Loucy (cell line): ENCODE data around the gene AP1B1.

ENCODE experiments used
- H2AFZ ChIP-seq: fragments of 200-600 bp; sonication (generic); 2 replicates; pipeline ENCODE4 v1.6.0; 2016; ENCODE audit warnings: antibody characterized with exemption, mild to moderate bottlenecking, low read length, moderate library complexity
- H3F3A ChIP-seq: fragments of 200-600 bp; 2 replicates; pipeline ENCODE4 v1.6.0; 2016; ENCODE audit warnings: antibody characterized with exemption, low read depth, mild to moderate bottlenecking
- H3K27me3 ChIP-seq: fragments of 200-600 bp; sonication (generic); 2 replicates; pipeline ENCODE4 v1.6.1; 2014; ENCODE audit warnings: low read length, mild to moderate bottlenecking; ENCODE audit not compliant: insufficient read depth, poor library complexity, severe bottlenecking
- H3K36me3 ChIP-seq: fragments of 200-600 bp; sonication (generic); 2 replicates; pipeline ENCODE4 v1.6.1; 2016; ENCODE audit warnings: low read length; ENCODE audit not compliant: insufficient read depth
- H3K4me1 ChIP-seq: fragments of 200-600 bp; sonication (generic); 2 replicates; pipeline ENCODE4 v1.5.1; 2014; ENCODE audit warnings: low read length, mild to moderate bottlenecking; ENCODE audit not compliant: insufficient read depth, poor library complexity, severe bottlenecking
- H3K4me2 ChIP-seq: fragments of 200-600 bp; sonication (generic); 2 replicates; pipeline ENCODE4 v1.6.0; 2014; ENCODE audit warnings: antibody characterized with exemption, low read length, low read depth, mild to moderate bottlenecking; ENCODE audit not compliant: poor library complexity, severe bottlenecking
- H3K4me3 ChIP-seq: fragments of 200-600 bp; sonication (generic); 2 replicates; pipeline ENCODE4 v1.5.1; 2014; ENCODE audit warnings: low read length, mild to moderate bottlenecking, mixed read lengths; ENCODE audit not compliant: poor library complexity, severe bottlenecking
- H3K79me2 ChIP-seq: fragments of 200-600 bp; sonication (generic); 2 replicates; pipeline ENCODE4 v1.6.1; 2014; ENCODE audit warnings: low read length; ENCODE audit not compliant: insufficient read depth
- H3K9ac ChIP-seq: fragments of 200-600 bp; sonication (generic); 2 replicates; pipeline ENCODE4 v1.6.0; 2014; ENCODE audit warnings: mild to moderate bottlenecking, low read depth, low read length, moderate library complexity; ENCODE audit not compliant: poor library complexity, severe bottlenecking
- H3K9me2 ChIP-seq: fragments of 200-600 bp; sonication (generic); replicated peaks from 2 replicates; pipeline ENCODE4 v1.6.1; 2016; ENCODE audit warnings: low read depth, low read length, mixed read lengths
- H3K9me3 ChIP-seq: fragments of 200-600 bp; sonication (generic); 2 replicates; pipeline ENCODE4 v1.6.1; 2014; ENCODE audit warnings: mild to moderate bottlenecking, antibody characterized with exemption, low read length, low read depth; ENCODE audit not compliant: insufficient read depth
- H4K20me1 ChIP-seq: fragments of 200-600 bp; sonication (generic); 2 replicates; pipeline ENCODE4 v1.6.0; 2014; ENCODE audit warnings: antibody characterized with exemption, low read length, mild to moderate bottlenecking; ENCODE audit not compliant: insufficient read depth, poor library complexity, severe bottlenecking
- CTCF ChIP-seq: fragments of 200-600 bp; sonication (generic); conservative IDR thresholded peaks from 2 replicates; pipeline ENCODE4 v1.5.1; 2014; ENCODE audit warnings: mild to moderate bottlenecking, antibody characterized with exemption, low read length
- EZH2phosphoT487 ChIP-seq: fragments of 200-600 bp; IDR thresholded peaks from 2 replicates; pipeline ENCODE4 v1.6.1; 2018; ENCODE audit warnings: antibody characterized with exemption, mild to moderate bottlenecking, moderate library complexity, borderline replicate concordance

The AP1B1 gene

GRCh38 chr22:29306835-29307595 lies 81.4 kb downstream of the AP1B1 start:
- no peaks in the 10 kb centered on the region for H3K9me2 ChIP-seq
- peak overlapping the region; percentile 90 for H3K4me3 ChIP-seq
- peak overlapping the region; percentile 98 for H2AFZ ChIP-seq
- TF ChIP-seq CTCF (no peak), EZH2phosphoT487 (no peak)
- peaks cover 31% of the 10 kb centered on the region for H3K4me1 ChIP-seq
- peak overlapping the region; percentile 91 for H3K4me2 ChIP-seq
- peak overlapping the region; percentile 89 for H3K9ac ChIP-seq
- H3F3A ChIP-seq: no peaks in the 10 kb centered on the region; the same call in 1 of the 2 replicates
- H3K79me2 ChIP-seq: no peaks in the 10 kb centered on the region
- no peaks in the 10 kb centered on the region for H3K27me3 ChIP-seq
- H4K20me1 ChIP-seq: no peaks in the 10 kb centered on the region
- H3K9me3 ChIP-seq: no peaks in the 10 kb centered on the region
- no peaks in the 10 kb centered on the region for H3K36me3 ChIP-seq

- H3K36me3 ChIP-seq: no peaks in the 10 kb centered on the region
- peak within 1 kb of the TSS; percentile 91 for H3K4me2 ChIP-seq
- no peaks in the 10 kb centered on the region for H4K20me1 ChIP-seq
- no peaks in the 10 kb centered on the region for H3K79me2 ChIP-seq
- H3K27me3 ChIP-seq: no peaks in the 10 kb centered on the region
- peak within 1 kb of the TSS; percentile 90 for H3K4me3 ChIP-seq
- H3F3A ChIP-seq: peaks cover 5% of the 10 kb centered on the region; the same call in 1 of the 2 replicates
- no peaks in the 10 kb centered on the region for H3K9me3 ChIP-seq
- peaks cover 31% of the 10 kb centered on the region for H3K4me1 ChIP-seq
- peak; percentile 64 for TF ChIP-seq CTCF
- TF ChIP-seq EZH2phosphoT487: no peak
- H3K9ac ChIP-seq: peak within 1 kb of the TSS; percentile 89
- no peaks in the 10 kb centered on the region for H3K9me2 ChIP-seq
- H2AFZ ChIP-seq: peak within 1 kb of the TSS; percentile 98
Observed at GRCh38 chr22:29306175-29306834, 82.1 kb downstream of the AP1B1 start, which contains the start of gene GAS2L1. TSS of gene GAS2L1 (plus strand) at chr22:29306650. CDS start at chr22:29308106, 1,456 bp downstream.

GRCh38 chr22:29305836-29306174 lies 82.6 kb downstream of the AP1B1 start:
- no peaks in the 10 kb centered on the region for H3K9me3 ChIP-seq
- peaks cover 31% of the 10 kb centered on the region for H3K4me1 ChIP-seq
- H4K20me1 ChIP-seq: no peaks in the 10 kb centered on the region
- H3K9ac ChIP-seq: peak overlapping the region; percentile 89
- no peaks in the 10 kb centered on the region for H3K27me3 ChIP-seq
- TF ChIP-seq CTCF: no peak
- no peak for TF ChIP-seq EZH2phosphoT487
- peak overlapping the region; percentile 91 for H3K4me2 ChIP-seq
- H3K9me2 ChIP-seq: no peaks in the 10 kb centered on the region
- peaks cover 5% of the 10 kb centered on the region for H3F3A ChIP-seq
- peak overlapping the region; percentile 90 for H3K4me3 ChIP-seq
- no peaks in the 10 kb centered on the region for H3K79me2 ChIP-seq
- peaks cover 4% of the 10 kb centered on the region; the same call in 1 of the 2 replicates for H3K36me3 ChIP-seq
- H2AFZ ChIP-seq: peak overlapping the region; percentile 98
